ENCODE data around the gene HDAC7.

HDAC7 gene

DNA sequence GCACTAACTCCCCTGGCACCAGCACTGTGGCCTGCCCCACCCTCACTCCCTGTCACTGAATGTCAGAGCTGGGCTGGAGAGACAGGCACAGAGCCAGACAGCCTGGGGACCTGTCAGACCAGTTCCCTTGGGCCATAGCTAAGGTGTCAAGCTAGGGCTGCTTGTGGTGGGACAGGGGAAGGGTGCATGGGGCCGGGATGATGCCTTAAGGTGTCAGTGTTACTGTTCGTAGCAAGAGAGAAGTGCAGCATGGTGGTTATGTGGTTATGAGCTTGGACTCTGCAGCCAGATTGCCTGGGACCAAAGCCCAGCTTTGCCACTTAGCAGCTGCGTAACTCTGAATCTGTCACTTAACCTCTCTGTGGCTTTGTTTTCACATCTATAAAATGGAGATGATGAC is 64.8 kb downstream of the HDAC7 start:
- no peak for DNase-seq (ENCODE audit: low spot score)
- TF ChIP-seq, protein P1, sequence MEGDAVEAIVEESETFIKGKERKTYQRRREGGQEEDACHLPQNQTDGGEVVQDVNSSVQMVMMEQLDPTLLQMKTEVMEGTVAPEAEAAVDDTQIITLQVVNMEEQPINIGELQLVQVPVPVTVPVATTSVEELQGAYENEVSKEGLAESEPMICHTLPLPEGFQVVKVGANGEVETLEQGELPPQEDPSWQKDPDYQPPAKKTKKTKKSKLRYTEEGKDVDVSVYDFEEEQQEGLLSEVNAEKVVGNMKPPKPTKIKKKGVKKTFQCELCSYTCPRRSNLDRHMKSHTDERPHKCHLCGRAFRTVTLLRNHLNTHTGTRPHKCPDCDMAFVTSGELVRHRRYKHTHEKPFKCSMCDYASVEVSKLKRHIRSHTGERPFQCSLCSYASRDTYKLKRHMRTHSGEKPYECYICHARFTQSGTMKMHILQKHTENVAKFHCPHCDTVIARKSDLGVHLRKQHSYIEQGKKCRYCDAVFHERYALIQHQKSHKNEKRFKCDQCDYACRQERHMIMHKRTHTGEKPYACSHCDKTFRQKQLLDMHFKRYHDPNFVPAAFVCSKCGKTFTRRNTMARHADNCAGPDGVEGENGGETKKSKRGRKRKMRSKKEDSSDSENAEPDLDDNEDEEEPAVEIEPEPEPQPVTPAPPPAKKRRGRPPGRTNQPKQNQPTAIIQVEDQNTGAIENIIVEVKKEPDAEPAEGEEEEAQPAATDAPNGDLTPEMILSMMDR (IDR thresholded peaks at IDR 0.05; ENCODE audit: extremely low read depth, insufficient read depth, missing control alignments), result no peak
- in situ Hi-C loops (cut with MboI; ENCODE audit: low pct_unique_long_range_greater_than_20kb, low sequenced_read_pairs, unreplicated experiment), result no loop called here

DNA sequence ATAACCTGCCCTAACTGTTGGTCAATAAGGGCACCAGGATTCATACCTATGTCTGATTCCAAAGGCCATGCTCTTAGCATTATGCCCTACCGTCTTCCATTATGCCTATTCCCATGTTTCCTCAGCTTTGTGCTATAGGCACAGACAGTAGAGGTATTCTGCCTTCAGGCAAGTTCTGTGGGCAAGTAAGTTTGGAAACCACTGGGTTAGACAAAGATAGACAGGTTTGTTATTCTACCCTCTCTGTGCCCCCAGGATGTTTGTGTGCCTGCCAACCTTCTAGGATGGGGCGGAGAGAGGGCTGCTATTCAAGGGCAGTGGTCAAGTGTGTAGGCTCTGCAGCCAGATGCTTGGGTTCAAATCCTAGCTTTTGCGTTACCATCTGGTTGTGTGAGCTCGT is 65.6 kb downstream of the HDAC7 start:
- no peak for DNase-seq (ENCODE audit: low spot score)
- in situ Hi-C loops (cut with MboI; ENCODE audit: low pct_unique_long_range_greater_than_20kb, low sequenced_read_pairs, unreplicated experiment), result no loop called here
- TF ChIP-seq, protein P1 (IDR thresholded peaks at IDR 0.05; ENCODE audit: extremely low read depth, insufficient read depth, missing control alignments), result no peak

DNA sequence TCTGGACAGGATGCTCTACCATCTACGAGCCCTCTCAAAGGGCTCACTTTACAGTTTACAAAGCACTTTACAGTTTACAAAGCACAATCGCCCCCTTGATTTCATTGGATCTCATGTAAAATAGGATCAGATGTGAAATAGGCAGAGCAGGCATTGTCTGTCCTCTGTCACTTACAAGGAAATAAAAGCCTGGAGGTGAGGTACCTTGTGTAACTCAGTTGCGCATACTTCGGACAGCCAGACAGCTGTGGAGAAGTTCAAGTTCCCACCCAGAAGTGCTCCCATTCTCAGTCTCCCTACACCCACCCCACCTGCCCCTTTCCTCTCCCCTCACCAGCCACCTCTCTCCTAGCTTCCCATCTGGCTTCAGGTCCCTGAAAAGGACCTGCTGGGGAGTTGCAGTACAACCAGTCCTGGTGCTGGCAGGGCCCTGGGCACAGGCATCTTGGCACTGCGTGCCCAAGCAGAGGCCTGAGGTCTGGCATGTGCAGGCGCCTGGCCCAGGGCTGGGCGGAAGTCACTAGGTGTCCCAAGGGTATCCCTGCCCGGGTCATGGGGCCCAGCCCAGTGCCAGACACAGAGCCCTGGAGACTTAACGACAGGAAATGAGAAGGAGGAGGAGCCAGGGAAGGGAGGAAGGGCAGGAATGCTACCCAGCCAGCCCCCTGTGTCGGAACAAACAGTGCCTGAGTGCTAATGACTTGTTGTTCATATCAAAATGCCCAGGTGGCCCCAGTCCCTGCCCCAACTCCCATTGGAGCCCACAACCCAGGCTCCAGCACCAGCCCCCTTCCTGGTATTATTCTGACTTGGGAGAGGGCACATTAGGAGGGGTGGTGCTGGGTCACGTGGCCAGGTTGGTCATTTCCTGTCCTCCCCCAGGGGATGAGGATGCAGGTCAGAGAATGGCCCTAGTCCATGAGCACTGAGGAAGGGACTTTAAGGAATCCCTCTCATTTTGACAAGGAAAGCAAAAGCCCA is 66.4 kb downstream of the HDAC7 start:
- no peak for DNase-seq (ENCODE audit: low spot score)
- TF ChIP-seq, protein P1 (IDR thresholded peaks at IDR 0.05; ENCODE audit: extremely low read depth, insufficient read depth, missing control alignments), result no peak
- in situ Hi-C loops (cut with MboI; ENCODE audit: low pct_unique_long_range_greater_than_20kb, low sequenced_read_pairs, unreplicated experiment), result no loop called here

DNA sequence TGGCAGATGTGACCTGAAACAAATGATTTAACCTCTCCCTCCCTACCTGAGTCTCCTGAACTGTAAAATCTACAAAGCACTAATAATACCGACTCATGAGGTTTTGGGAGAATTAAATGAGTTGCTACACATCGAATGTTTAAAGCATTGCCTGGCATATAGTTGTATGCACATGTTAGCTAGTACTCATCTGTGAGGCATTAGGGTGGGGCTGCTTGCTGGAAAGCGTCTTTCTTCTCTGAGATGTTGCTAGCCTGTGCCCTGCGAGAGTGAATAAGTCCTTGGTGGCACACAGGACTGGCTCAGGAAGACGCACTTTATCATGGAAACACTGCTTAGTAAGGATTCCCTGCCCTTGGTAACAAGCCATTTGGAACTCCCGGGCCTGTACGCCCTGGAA is 67.2 kb downstream of the HDAC7 start:
- TF ChIP-seq, protein P1 (IDR thresholded peaks at IDR 0.05; ENCODE audit: extremely low read depth, insufficient read depth, missing control alignments), result no peak
- in situ Hi-C loops (cut with MboI; ENCODE audit: low pct_unique_long_range_greater_than_20kb, low sequenced_read_pairs, unreplicated experiment), result no loop called here
- DNase-seq (ENCODE audit: low spot score), result no peak

DNA sequence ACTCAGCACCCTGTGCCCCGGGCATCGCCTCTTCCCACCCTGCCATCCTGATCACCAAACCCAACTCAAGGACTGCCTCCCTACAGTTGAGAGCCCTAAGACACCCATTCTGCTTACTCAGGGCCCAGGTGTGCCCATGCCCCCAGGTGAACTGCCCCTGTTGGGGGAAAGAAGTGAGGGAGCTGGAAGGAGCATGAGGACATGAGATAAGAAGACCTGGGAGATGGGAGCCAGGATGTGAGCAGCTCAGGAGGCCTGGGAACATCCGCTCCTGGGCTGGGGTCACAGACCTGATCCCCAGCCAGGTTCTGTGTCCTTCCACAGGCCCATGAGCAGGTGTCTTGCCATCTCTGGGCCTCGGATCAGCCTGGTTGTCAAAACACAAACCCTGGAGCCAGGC is 67.6 kb downstream of the HDAC7 start:
- DNase-seq (ENCODE audit: low spot score), result no peak
- TF ChIP-seq, protein P1 (IDR thresholded peaks at IDR 0.05; ENCODE audit: extremely low read depth, insufficient read depth, missing control alignments), result no peak
- in situ Hi-C loops (cut with MboI; ENCODE audit: low pct_unique_long_range_greater_than_20kb, low sequenced_read_pairs, unreplicated experiment), result no loop called here

DNA sequence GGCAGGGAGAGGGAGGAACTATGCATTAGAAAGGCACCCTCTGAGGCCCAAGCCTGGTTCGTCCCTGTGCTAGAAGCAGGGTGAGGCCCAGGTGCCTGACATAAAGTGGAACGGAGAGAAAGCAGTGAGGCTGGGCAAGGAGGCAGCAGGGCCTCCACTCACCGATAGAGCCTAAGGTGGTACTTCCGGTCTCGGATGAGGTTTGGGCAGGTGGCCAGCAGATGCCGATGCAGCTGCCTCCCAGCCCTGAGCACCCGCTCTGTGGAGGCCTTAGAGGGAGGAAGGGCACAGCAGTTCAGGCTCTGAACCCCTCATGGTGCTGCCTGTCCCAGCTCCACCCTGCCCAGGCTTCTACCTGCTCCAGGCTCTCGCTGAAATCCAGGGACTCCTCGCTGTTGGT is 68.1 kb downstream of the HDAC7 start:
- no peak for DNase-seq (ENCODE audit: low spot score)
- TF ChIP-seq, protein P1 (IDR thresholded peaks at IDR 0.05; ENCODE audit: extremely low read depth, insufficient read depth, missing control alignments), result no peak
- in situ Hi-C loops (cut with MboI; ENCODE audit: low pct_unique_long_range_greater_than_20kb, low sequenced_read_pairs, unreplicated experiment), result no loop called here
